ENCODE results near the gene ANXA2.

GRCh38 chr15:60355148-60355857 is 42.5 kb downstream of the ANXA2 start:
- TF ChIP-seq EZH2 (IDR thresholded peaks at IDR 0.05; ENCODE audit: insufficient read depth, poor library complexity, severe bottlenecking), result no peak
- no peak for TF ChIP-seq EZH2phosphoT487 (IDR thresholded peaks at IDR 0.05; ENCODE audit: insufficient read depth, low read depth)

All from GM23248 (cell line).